LHCN-M2 (cell line): ENCODE results near the gene RAB3IL1. TPM values are rescaled to one million over a fixed set of nuclear protein-coding genes. Genes with fewer than 3 reads are reported as not detected.
"Not testable (repeated sequence)": the region's sequence is repeated elsewhere in the genome, so short reads cannot be mapped to it uniquely, and the experiment has no call there.

Experiments used
- DNase-seq: peaks from one replicate; pipeline ENCODE4 v3.0.0-alpha.2; 2012; ENCODE audit warnings: low read depth
- polyA plus RNA-seq: library from polyadenylated mRNA; unstranded; fragments of >200 nt; gene quantifications from one replicate; pipeline ENCODE4 v1.2.1, GENCODE V29; 2012; ENCODE audit warnings: missing spikeins
- total RNA-seq: library from RNA; depleted of rRNA; stranded (reverse); fragments of >200 nt; gene quantifications from 2 replicates; pipeline ENCODE4 v1.2.3, GENCODE V29; 2014; rRNA removed

Gene RAB3IL1, protein sequence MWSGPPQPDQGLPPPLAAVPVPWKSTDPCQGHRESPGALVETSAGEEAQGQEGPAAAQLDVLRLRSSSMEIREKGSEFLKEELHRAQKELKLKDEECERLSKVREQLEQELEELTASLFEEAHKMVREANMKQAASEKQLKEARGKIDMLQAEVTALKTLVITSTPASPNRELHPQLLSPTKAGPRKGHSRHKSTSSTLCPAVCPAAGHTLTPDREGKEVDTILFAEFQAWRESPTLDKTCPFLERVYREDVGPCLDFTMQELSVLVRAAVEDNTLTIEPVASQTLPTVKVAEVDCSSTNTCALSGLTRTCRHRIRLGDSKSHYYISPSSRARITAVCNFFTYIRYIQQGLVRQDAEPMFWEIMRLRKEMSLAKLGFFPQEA
- total RNA-seq = 2.4 and 4.8 TPM in 2 replicates
- 6.4 TPM for polyA plus RNA-seq

- DNase-seq = peak; percentile 29
Measured at GRCh38 chr11:61917334-61918109, at the start of gene RAB3IL1. Gene RAB3IL1 (minus strand): TSS chr11:61917566. CDS start chr11:61917367, 199 bp downstream.

DNA sequence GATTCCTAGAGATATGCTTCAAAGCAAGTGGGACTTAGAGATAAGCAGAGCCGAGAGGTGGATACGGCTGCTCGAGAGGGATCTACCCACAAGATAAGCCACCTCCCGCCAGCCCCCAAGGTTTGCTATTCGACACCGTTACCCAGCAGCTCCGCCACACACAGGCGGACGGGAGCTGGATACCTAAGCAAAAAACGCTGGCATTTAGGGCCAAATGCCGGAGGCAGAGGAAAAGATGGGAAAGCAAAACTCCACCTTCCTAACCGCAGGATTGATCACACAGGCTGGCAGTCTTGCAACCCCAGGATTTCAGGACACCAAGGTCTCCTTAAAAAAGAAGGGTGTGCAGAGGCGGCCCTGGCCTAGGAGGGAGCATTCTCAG is 49.4 kb upstream of the RAB3IL1 start:
- DNase-seq = peak; percentile 48

GRCh38 chr11:61964666-61965271 is 47.4 kb upstream of the RAB3IL1 start:
- DNase-seq = not testable (repeated sequence)

- DNase-seq = no peak
Measured at GRCh38 chr11:61964058-61964665, 46.8 kb upstream of the RAB3IL1 start.

DNA sequence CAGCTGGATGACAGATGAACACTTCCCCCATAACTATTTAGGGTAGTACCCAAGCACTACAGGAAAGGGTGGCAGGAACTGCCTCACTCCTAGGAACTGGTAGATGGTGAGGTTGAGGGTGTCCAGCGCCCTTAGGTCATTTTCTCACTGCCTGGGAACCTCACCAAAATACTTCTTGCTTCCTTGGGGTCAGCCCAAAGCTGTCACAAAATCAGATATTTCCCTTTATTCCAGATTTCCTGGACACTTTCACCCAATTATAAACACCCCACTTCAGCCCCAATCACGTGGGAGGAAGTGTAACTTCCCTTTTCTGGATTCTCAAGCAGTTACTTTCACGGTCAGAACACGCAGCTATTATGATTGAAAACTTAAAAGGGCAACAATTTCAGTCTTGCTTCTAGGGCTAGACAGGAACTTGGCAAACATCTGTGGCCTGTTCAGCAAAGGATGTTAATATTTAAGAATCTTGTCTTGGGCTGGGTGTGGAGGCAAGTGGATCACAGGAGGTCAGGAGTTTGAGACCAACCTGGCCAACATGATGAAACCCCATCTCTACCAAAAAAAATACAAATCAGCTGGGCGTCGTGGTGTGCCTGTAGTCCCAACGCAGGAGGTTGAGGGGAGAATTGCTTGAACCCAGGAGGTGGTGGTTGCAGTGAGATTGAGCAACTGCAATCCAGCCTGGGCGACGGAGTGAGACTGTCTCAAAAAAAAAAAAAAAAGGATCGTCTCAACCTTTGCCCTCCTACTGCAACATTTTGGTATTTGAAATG is 46.1 kb upstream of the RAB3IL1 start:
- DNase-seq = peak; percentile 61

DNA sequence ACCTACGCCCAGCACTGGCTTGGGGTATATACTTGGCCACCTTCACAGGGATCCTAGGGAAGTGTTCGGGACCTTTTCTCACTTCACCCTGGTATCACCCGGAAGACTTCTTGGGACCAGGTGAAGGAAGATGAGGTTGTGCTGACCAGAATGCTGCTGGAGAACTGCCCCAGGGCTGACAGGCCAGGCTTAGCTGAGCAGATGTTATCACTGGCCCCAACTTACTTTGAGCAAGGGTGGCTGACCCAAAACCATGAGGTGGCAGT is 45.6 kb upstream of the RAB3IL1 start:
- no peak for DNase-seq

DNA sequence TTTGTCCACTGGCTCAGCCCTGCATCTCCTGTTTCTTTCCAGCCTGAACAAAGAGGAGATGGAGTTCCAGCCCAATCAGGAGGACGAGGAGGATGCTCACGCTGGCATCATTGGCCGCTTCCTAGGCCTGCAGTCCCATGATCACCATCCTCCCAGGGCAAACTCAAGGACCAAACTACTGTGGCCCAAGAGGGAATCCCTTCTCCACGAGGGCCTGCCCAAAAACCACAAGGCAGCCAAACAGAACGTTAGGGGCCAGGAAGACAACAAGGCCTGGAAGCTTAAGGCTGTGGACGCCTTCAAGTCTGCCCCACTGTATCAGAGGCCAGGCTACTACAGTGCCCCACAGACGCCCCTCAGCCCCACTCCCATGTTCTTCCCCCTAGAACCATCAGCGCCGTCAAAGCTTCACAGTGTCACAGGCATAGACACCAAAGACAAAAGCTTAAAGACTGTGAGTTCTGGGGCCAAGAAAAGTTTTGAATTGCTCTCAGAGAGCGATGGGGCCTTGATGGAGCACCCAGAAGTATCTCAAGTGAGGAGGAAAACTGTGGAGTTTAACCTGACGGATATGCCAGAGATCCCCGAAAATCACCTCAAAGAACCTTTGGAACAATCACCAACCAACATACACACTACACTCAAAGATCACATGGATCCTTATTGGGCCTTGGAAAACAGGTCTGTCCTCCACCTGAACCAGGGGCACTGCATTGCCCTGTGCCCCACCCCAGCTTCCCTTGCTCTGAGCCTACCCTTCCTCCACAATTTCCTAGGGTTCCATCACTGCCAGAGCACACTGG is 45.0 kb upstream of the RAB3IL1 start:
- peak; percentile 51 for DNase-seq

- peak; percentile 81 for DNase-seq
Measured at GRCh38 chr11:61961570-61962212, 44.3 kb upstream of the RAB3IL1 start.

GRCh38 chr11:61960532-61960931 is 43.2 kb upstream of the RAB3IL1 start:
- no peak for DNase-seq

DNA sequence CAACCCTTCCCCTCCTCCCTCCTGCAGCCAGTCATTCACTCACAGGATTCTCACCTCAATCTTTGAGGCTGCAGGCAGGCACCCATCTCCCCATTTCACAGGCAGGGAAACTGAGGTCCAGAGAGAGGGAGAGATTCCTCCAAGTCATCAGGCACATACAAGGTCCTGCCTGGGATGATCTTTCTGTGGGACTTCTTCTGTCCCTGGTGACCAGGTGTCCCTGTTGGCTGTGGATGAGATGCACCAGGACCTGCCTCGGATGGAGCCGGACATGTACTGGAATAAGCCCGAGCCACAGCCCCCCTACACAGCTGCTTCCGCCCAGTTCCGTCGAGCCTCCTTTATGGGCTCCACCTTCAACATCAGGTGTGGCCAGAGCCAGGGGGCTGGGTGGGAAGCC is 42.3 kb upstream of the RAB3IL1 start:
- no peak for DNase-seq

- no peak for DNase-seq
Measured at GRCh38 chr11:61959114-61959513, 41.7 kb upstream of the RAB3IL1 start.

- DNase-seq = no peak
Measured at GRCh38 chr11:61958590-61958989, 41.2 kb upstream of the RAB3IL1 start.

- no peak for DNase-seq
Measured at GRCh38 chr11:61957021-61957770, 39.8 kb upstream of the RAB3IL1 start.

- no peak for DNase-seq
Measured at GRCh38 chr11:61956191-61957020, 39.0 kb upstream of the RAB3IL1 start.

- DNase-seq = no peak
Measured at GRCh38 chr11:61955422-61956135, 38.2 kb upstream of the RAB3IL1 start.

DNA sequence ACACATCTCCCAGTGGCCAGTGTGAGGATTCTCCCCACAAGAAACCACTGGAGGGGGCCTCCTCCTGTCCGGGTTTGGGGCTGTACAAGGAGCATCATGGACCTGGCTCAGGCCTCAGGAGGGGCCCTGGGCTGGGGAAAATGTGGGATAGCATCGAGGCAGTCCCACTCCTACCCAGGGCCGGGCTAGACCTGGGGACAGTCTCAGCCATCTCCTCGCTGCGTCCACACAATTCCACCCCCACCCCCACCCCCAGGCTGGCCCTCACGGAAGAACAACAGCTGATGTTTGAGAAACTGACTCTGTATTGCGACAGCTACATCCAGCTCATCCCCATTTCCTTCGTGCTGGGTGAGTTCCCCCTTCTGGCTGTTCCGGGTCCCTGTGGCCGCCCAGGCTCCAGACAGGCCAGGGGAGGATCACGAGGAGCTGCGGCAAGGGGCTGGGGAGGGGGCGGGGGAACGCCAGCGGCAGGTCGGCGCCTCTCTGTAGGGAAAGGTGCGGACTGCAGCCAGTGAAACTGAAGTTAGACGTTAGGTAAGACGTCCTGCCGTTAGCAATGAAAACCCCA is 37.6 kb upstream of the RAB3IL1 start:
- DNase-seq = peak; percentile 91

DNA sequence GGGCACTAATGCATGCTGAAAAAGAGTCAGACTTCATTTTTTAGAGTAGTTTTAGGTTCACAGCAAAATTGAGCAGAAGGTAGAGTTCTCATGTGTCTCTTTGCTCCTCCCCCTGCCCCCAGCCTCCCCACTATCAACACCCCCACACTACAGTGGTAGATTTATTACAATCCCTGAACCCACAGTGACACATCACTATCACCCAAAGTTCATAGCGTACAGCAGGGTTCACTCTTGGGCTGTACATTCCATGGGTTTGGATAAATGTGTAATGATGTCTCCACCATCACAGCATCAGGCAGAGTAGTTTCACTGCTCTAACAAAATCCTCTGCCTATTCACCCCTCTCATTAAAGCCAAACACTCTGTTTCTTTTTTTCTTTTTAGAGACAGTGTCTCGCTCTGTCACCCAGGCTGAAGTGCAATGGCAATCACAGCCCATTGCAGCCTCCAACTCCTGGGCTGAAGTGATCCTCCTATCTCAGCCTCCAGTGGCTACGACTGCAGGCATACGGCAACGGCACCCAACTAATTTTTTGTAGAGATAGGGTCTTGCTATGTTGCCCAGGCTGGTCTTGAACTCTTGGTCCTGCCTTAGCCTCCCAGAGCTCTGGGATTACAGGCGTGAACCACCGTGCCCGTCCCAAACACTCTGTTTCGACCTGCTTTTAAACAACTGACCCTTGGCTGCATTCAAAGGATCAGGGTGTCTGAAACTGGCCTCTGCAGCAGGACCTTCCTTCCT is 36.9 kb upstream of the RAB3IL1 start:
- DNase-seq = peak; percentile 68
